Liver (tissue), 3 donors: ENCODE data around the gene NAT16.
A peak's percentile ranks its signal among the peaks of the same experiment; 100 is the strongest.

Experiments
- CTCF ChIP-seq: fragments of 150-350 bp; IDR thresholded peaks from 2 replicates; pipeline ENCODE4 v1.5.1; 2017; ENCODE audit warnings: improper control_type of control experiment, low read depth, low read length; ENCODE audit not compliant: missing input control
- HNF4G ChIP-seq: IDR thresholded peaks from 2 replicates; pipeline ENCODE4 v1.6.1; 2016; ENCODE audit warnings: antibody characterized with exemption
- MAX ChIP-seq: IDR thresholded peaks from 2 replicates; pipeline ENCODE4 v1.6.1; 2016; ENCODE audit warnings: antibody characterized with exemption
- RAD21 ChIP-seq, 2 donors: IDR thresholded peaks; 2 replicates each; pipeline ENCODE4 v1.6.1; 2016; ENCODE audit warnings: antibody characterized with exemption in 2 of 2, mild to moderate bottlenecking in 2 of 2
- ZBTB33 ChIP-seq: IDR thresholded peaks from 2 replicates; pipeline ENCODE4 v1.6.1; 2016; ENCODE audit warnings: antibody characterized with exemption
- donor health status: healthy.
- donor health status: healthy.

DNA sequence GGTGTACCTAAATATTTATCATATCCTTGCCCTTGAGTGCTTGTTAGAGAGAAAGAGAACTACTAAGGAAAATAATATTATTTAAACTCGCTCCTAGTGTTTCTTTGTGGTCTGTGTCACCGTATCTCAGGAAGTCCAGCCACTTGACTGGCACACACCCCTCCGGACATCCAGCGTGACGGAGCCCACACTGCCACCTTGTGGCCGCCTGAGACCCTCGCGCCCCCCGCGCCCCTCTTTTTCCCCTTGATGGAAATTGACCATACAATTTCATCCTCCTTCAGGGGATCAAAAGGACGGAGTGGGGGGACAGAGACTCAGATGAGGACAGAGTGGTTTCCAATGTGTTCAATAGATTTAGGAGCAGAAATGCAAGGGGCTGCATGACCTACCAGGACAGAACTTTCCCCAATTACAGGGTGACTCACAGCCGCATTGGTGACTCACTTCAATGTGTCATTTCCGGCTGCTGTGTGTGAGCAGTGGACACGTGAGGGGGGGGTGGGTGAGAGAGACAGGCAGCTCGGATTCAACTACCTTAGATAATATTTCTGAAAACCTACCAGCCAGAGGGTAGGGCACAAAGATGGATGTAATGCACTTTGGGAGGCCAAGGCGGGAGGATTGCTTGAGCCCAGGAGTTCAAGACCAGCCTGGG is 41.8 kb downstream of the NAT16 start:
- TF ChIP-seq CTCF (peak; percentile 52), ZBTB33 (no peak), MAX (no peak), HNF4G (no peak), RAD21 (IDR thresholded peaks at IDR 0.05) (peak; percentile 69 to 78)
